ENCODE measurements around the gene SLC35D3. TPM values are rescaled to one million over a fixed set of nuclear protein-coding genes. Genes with fewer than 3 reads are reported as not detected.
"Not testable (repeated sequence)": the region's sequence is repeated elsewhere in the genome, so short reads cannot be mapped to it uniquely, and the experiment has no call there.

Gene SLC35D3
- total and polyA plus RNA-seq, 10 donors: not detected

- Histone ChIP-seq H3K36me3 (no peaks in the 10 kb centered on the region), H3K27ac (no peak overlapping the region), H3K9me3 (no peaks in the 10 kb centered on the region), H3K4me3 (no peak overlapping the region), H3K27me3 (replicated peaks in 1 of 7) (peaks cover 0 to 34% (median 0%) of the 10 kb centered on the region in 7 donors), H3K4me1 (peaks cover 0 to 8% (median 6%) of the 10 kb centered on the region in 6 donors)
- DNase-seq: no peak
- TF ChIP-seq POLR2A (IDR thresholded peaks at IDR 0.05): no peak
- no peak for TF ChIP-seq CTCF (IDR thresholded peaks at IDR 0.05 in 8 of 11, conservative IDR thresholded peaks at IDR 0.05 in 3 of 11)
- no peak for TF ChIP-seq POLR2AphosphoS5 (IDR thresholded peaks at IDR 0.05)
- intact Hi-C loops (cut with DNase I; ENCODE audit: low total_unique reads): loop anchor here (10.0 kb wide), 1 partner anchor 675 kb away; no protein-coding TSS in a partner anchor
- 83 to 98% (median 93%) methylated on average over 4 of the region's 4 CpGs for WGBS, 5 donors
These were observed 47.8 kb downstream of the SLC35D3 start for GRCh38 chr6:136969930-136970329.

GRCh38 chr6:136971609-136972008 is 49.5 kb downstream of the SLC35D3 start:
- no peak overlapping the region for H3K4me3 ChIP-seq
- no peaks in the 10 kb centered on the region for H3K36me3 ChIP-seq
- peaks cover 0 to 34% (median 0%) of the 10 kb centered on the region in 7 donors for H3K27me3 ChIP-seq (replicated peaks in 1 of 7)
- no peaks in the 10 kb centered on the region for H3K9me3 ChIP-seq
- no peak for DNase-seq
- TF ChIP-seq CTCF (IDR thresholded peaks at IDR 0.05 in 8 of 11, conservative IDR thresholded peaks at IDR 0.05 in 3 of 11): no peak
- TF ChIP-seq POLR2A (IDR thresholded peaks at IDR 0.05): no peak
- no peak for TF ChIP-seq POLR2AphosphoS5 (IDR thresholded peaks at IDR 0.05)
- peaks cover 0 to 8% (median 6%) of the 10 kb centered on the region in 6 donors for H3K4me1 ChIP-seq
- 86 to 94% (median 90%) methylated on average over 6 of the region's 6 CpGs for WGBS, 5 donors
- no peak overlapping the region for H3K27ac ChIP-seq
- intact Hi-C loops (cut with DNase I; ENCODE audit: low total_unique reads): loop anchor here (10.0 kb wide), 1 partner anchor 673 kb away; no protein-coding TSS in a partner anchor

GRCh38 chr6:136973781-136974180 is 51.7 kb downstream of the SLC35D3 start:
- DNase-seq: not testable (repeated sequence)

More at GRCh38 chr6:136973781-136974180, 51.7 kb downstream of the SLC35D3 start:
- peaks cover 0 to 14% (median 0%) of the 10 kb centered on the region in 7 donors for H3K27me3 ChIP-seq (replicated peaks in 1 of 7)
- H3K4me1 ChIP-seq, H3K36me3 ChIP-seq, H3K27ac ChIP-seq, H3K4me3 ChIP-seq, H3K9me3 ChIP-seq: not testable (repeated sequence)
- 91 to 95% (median 95%) methylated on average over 8 of the region's 8 CpGs for WGBS, 5 donors
- intact Hi-C loops (cut with DNase I; ENCODE audit: low total_unique reads): loop anchor here (10.0 kb wide), 1 partner anchor 671 kb away; no protein-coding TSS in a partner anchor

Small RNA genes lying within 50 kb of the gene (small RNA-seq; reads per million reads assigned to genes)
- gene RF00019: 0 reads per million in 4 donors
- 0 reads per million in 4 donors for gene RPL35AP3

Other genes starting within 250 kb of the SLC35D3 start
- gene MAP3K5, start 129.8 kb upstream of the SLC35D3 start, total RNA-seq: 10 to 100 TPM; 28.8 to 55.0 (median 39.3) TPM
- gene MAP3K5, start 129.8 kb upstream of the SLC35D3 start, polyA plus RNA-seq: 1 to 10 TPM; 7.2 to 9.8 (median 8.4) TPM
- gene PEX7, start 99.7 kb upstream of the SLC35D3 start, total RNA-seq: 1 to 10 TPM; 2.2 to 6.4 (median 5.6) TPM
- gene PEX7, start 99.7 kb upstream of the SLC35D3 start, polyA plus RNA-seq: 1 to 10 TPM; 2.8 to 4.5 (median 3.8) TPM
- not detected for gene IL20RA, start 122.7 kb downstream of the SLC35D3 start, total RNA-seq
- gene IL20RA, start 122.7 kb downstream of the SLC35D3 start, polyA plus RNA-seq: under 1 TPM in 1 of 3 donors, not detected in 2; 0.03 TPM

Data from spleen (tissue), 11 donors.